HG03196 (cell line): Measurements from ENCODE around the gene ALKAL2.

Source experiments
- ATAC-seq: cut with Tn5 transposase; IDR thresholded peaks from one replicate; pipeline ENCODE4 v1.9.1; 2021; ENCODE audit not compliant: unreplicated experiment

Gene ALKAL2

GRCh38 chr2:273333-273732, 14.6 kb downstream of the ALKAL2 start:
- no peak for ATAC-seq

- ATAC-seq: no peak
Observed at GRCh38 chr2:271917-272316, 16.0 kb downstream of the ALKAL2 start.

- ATAC-seq: no peak
Observed at GRCh38 chr2:270861-271260, 17.0 kb downstream of the ALKAL2 start.

GRCh38 chr2:269356-270030, 18.4 kb downstream of the ALKAL2 start:
- ATAC-seq: no peak

- no peak for ATAC-seq
Observed at GRCh38 chr2:268323-268722, 19.6 kb downstream of the ALKAL2 start.

- peak; percentile 96 for ATAC-seq
Observed at GRCh38 chr2:264493-265468, 23.1 kb downstream of the ALKAL2 start, which contains the start of gene ACP1. ACP1 (plus strand) TSS chr2:264947; CDS start chr2:264965, 18 bp downstream.

- ATAC-seq: peak; percentile 14
Observed at GRCh38 chr2:263774-264492, 24.0 kb downstream of the ALKAL2 start, which contains the start of gene SH3YL1. SH3YL1 (minus strand) TSS chr2:264032; CDS start chr2:263984, 48 bp downstream.

- ATAC-seq: no peak
Observed at GRCh38 chr2:263022-263738, 24.7 kb downstream of the ALKAL2 start.

GRCh38 chr2:262117-262516, 25.8 kb downstream of the ALKAL2 start:
- no peak for ATAC-seq

GRCh38 chr2:260507-261161, 27.3 kb downstream of the ALKAL2 start:
- no peak for ATAC-seq

- ATAC-seq: no peak
Observed at GRCh38 chr2:259789-260331, 28.0 kb downstream of the ALKAL2 start.

- ATAC-seq: no peak
Observed at GRCh38 chr2:258933-259332, 29.0 kb downstream of the ALKAL2 start.

- ATAC-seq: no peak
Observed at GRCh38 chr2:257842-258241, 30.0 kb downstream of the ALKAL2 start.

- ATAC-seq: no peak
Observed at GRCh38 chr2:257429-257828, 30.5 kb downstream of the ALKAL2 start.

GRCh38 chr2:256094-256493, 31.8 kb downstream of the ALKAL2 start:
- ATAC-seq: no peak

- no peak for ATAC-seq
Observed at GRCh38 chr2:255195-255594, 32.7 kb downstream of the ALKAL2 start.

GRCh38 chr2:254241-254640, 33.6 kb downstream of the ALKAL2 start:
- no peak for ATAC-seq

GRCh38 chr2:253202-253638, 34.7 kb downstream of the ALKAL2 start:
- no peak for ATAC-seq

GRCh38 chr2:252001-252602, 35.8 kb downstream of the ALKAL2 start:
- ATAC-seq: no peak
